Activated T-helper 1 cell treated with anti-CD3 and anti-CD28 coated beads, Interleukin-2, amount 50 U/mL, for 16 hours (primary cell): ENCODE data around the gene CADM1.

Experiments used
- DNase-seq, 2 donors: peaks; one replicate each; pipeline ENCODE4 v3.0.0-alpha.2; 2020; ENCODE audit warnings: low read depth in 1 of 2, low spot score in 1 of 2

Gene CADM1

DNA sequence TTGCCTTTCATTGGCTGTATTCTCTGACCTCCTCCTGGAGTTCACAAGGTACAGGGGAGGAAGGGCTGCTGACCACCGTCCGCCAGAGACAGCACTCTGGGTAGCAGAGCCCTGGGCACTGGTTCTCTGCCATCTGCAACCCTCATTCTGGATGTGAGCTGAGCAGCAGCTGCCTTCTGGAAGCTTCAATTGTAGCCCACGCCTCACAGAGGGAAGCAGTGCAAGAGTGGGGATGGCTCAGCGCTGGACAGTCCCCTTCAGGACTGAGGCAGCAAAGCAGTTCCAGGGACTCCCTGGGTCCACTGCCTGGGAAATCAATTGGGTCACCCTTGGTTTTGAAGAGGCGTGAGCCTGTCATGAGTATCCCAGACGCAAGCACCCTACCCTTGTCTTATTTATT lies 346.2 kb downstream of the CADM1 start:
- DNase-seq: no peak

GRCh38 chr11:115157247-115157646 lies 347.0 kb downstream of the CADM1 start:
- DNase-seq: no peak

GRCh38 chr11:115155978-115156377 lies 348.2 kb downstream of the CADM1 start:
- no peak for DNase-seq

DNA sequence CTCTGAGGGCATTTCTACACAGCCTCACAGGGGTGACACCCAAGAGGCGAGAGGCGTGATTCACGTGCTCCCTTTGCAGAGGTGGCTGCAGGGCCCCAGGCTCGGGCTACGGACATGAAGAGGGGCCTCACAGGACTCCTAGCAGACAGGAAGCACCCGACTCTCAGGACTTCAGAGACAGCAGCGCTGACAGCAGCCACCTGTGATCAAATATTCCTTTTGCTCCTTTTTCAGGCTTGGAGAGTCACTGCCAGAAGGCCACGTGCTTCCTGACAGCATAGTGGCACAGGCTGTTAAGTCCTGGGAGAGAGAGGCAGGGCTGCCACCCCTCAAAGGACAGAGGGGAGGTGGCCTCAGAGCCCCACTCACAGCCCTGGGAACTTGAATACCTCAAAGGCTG lies 348.9 kb downstream of the CADM1 start:
- DNase-seq: no peak

GRCh38 chr11:115154355-115154736 lies 349.9 kb downstream of the CADM1 start:
- no peak for DNase-seq

GRCh38 chr11:115153731-115154354 lies 350.4 kb downstream of the CADM1 start:
- DNase-seq: no peak

DNA sequence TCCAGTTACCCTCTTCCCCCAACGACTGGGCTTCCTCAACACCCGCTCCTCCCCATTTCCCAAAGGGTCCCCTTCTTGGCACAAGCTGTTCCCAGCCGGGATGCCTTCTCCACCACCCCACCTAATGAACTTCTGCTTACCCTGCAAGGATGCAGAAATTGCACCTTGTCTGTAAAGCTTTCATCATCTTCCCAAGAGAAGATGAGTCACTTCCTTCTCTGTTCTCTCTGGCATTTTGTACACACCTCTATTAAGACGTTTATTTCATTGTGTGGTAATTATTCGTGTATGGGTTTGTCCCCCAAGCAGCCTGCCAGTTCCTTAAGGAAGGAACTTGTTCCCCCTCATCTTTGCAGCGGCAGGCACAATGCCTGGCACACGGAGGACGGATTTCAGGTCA lies 351.1 kb downstream of the CADM1 start:
- no peak for DNase-seq

GRCh38 chr11:115151010-115151409 lies 353.2 kb downstream of the CADM1 start:
- no peak for DNase-seq

DNA sequence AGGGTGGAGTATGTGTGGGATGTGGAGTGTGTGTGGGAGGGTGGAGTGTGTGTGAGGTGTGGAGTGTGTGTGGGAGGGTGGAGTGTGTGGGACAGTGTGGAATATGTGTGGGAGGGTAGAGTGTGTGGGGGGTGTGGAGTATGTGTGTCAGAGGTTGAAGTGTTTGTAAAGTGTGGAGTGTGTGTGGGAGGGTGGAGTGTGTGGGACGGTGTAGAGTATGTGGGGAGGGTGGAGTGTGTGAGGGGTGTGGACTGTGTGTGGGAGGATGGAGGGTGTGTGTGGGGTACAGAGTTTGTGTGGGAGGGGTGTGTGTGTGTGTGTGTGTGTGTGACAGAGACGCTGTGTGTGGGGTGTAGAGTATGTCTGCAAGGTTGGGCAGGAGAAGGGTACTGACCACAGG lies 355.5 kb downstream of the CADM1 start:
- no peak for DNase-seq

- DNase-seq: no peak
Measured at GRCh38 chr11:115148101-115148500, 356.1 kb downstream of the CADM1 start.

DNA sequence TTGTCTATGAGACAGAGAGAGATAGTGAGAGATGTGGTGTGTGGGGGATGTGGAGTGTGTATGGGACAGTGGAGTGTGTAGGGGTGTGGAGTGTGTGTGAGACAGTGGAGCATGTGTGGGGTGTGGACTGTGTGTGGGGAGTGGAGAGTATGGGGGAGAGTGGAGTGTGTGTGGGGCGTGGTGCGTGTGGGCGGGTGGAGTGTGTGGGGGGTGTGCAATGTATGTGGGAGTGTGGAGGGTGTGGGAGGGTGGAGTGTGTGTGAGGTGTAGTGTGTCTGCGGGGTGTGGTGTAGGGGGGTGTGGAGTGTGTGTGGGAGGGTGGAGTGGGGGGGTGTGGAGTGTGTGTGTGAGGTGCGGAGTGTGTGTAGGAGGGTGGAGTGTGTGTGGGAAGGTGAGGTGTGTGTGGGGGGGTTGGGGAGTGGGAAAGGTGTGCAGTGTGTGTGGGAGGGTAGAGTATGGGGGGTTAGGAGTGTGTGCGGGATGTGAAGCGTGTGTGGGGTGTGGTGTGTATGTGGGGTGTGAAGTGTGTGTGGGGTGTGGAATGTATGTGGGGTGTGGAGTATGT lies 356.9 kb downstream of the CADM1 start:
- DNase-seq: no peak

- DNase-seq: no peak
Measured at GRCh38 chr11:115146425-115146824, 357.8 kb downstream of the CADM1 start.

- no peak for DNase-seq
Measured at GRCh38 chr11:115145324-115145723, 358.9 kb downstream of the CADM1 start.

GRCh38 chr11:115144914-115145313 lies 359.3 kb downstream of the CADM1 start:
- DNase-seq: no peak

DNA sequence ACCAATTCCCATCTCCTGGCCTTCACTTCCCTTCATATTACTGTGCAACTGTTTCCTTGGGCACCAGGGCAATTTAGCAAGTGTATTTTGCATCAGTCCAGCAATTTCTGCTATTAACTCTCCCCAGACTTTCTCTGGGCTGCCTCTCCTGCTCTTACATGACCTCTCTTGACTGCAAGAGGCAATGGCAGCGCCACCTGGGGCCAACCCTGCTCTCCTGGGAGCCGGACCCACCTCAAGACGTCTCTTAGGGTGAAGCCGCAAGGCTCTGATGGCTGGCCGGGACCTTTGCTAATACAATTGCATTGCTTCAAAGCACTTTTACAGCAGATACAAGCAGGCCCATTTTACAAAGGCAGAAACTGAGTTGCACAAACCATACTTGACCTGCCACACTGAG lies 360.2 kb downstream of the CADM1 start:
- DNase-seq: no peak

DNA sequence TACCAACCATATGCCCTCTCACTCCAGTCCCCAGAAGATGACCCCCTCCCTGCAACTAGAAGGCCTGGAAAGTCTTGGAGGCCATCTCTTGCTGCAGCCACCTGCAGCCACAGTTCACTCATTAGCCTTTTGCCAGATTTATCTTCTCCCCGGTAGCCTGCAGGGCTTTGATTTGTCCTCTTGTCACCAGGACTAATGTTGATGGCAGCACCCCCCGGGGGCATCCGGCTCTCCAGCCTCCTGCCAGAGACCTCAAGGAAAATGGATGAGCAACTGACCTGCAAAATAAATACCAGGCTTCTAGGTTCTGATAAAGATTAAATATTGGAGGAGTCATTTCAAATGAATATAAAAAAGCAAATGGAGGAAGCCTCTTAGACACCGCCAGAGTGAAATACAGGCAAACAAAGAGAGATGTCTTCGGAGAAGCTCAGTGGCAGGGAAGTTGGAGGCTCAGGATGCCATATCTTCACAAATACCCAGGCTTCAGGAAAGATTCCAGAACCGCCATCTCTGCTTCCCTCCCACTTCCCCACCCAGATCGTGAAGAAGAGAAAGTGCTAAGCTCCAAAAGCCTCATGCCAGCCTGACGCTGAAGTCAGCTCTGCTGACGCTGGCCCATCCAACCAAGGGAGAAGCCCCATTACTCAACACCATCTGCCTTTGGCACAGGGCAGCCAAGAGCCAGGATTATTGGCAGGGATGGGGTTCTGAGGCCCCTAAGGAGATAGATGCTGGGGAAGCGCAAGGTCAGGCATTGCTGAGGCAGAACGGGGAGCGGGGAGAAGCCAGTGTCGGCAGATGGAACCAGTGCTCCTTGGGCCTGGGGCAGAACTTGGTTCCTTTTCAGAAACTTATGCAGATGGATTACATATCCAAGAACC lies 362.7 kb downstream of the CADM1 start:
- DNase-seq: no peak

DNA sequence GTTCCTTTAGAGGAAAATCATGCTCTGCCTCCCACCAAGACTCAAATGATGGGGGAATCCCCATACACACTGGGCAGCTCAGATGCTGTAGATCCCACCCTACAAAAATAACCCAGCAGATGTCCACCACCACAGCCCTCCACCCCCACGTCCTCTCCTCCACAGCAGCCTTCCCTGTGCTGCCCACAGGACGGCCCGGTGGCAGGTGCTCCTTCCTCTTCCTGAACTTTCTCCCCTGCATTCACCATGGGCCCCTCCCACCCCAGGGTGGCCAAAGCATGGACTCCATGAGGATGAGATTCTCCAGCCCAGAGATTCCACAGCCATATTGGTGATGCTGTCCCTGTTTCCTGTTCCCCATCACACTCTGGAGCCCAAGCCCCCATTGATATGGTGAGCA lies 368.3 kb downstream of the CADM1 start:
- DNase-seq: no peak

DNA sequence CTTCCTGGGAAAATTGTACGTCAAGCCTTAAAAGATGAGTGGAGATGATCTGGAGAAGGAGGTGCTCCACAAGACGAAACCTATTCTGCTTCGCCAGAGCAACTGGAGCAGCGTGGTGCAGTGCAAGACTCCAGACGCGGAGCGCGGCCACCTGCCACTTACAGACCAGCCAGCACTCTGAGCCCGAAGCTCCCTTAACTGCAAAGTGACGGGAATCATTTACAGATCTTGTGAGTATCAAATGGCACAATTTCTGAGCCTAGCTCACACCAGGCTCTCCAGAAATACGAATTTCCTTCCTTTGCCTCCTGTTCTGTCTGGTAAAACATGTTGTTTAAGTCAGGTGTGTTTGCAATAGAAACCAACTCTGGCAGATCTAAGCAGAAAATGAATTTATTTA lies 369.3 kb downstream of the CADM1 start:
- DNase-seq: no peak

DNA sequence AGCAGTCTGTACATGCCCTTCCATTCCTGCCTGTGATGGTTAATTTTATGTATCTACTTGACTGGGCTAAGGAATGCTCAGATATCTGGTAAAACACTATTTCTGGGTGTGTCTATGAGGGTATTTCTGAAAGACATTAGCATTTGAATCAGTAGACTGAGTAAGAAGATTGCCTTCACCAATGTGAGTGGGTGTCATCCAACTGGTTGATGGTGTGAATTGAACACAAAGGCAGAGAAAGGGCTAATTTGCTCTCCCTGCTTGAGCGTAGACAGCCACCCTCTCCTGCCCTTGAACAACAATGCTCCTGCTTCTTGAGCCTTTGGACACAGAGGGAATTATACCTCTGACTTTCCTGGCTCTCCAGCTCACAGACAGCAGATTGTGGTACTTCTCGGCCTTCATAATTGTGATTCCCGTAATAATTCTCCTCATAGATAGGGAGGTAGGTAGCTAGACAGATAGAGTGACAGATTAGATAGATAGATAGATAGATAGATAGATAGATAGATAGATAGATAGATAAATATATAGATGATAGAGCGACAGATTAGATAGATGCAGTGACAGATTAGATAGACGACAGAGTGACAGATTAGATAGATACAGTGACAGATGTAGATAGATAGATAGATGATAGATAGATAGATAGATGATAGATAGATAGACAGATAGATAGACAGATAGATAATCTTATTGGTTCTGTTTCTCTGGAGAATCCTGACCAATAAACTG lies 370.6 kb downstream of the CADM1 start:
- no peak for DNase-seq

- DNase-seq: no peak
Measured at GRCh38 chr11:115132436-115133228, 371.6 kb downstream of the CADM1 start.
